GM12878 (cell line): Measurements from ENCODE around the gene STK38. TPM values are rescaled to one million over a fixed set of nuclear protein-coding genes. Genes with fewer than 3 reads are reported as not detected.

ENCODE experiments used
- FOXM1 ChIP-seq: IDR thresholded peaks from 2 replicates; pipeline ENCODE4 v1.6.1; 2012; ENCODE audit warnings: low read depth, mild to moderate bottlenecking, inconsistent platforms, low read length, moderate library complexity
- GATAD2B ChIP-seq: fragments of 450-650 bp; conservative IDR thresholded peaks from 2 replicates; pipeline ENCODE4 v1.6.1; 2017; ENCODE audit warnings: low read depth, mild to moderate bottlenecking, moderate library complexity
- MLLT1 ChIP-seq: fragments of 450-650 bp; IDR thresholded peaks from 2 replicates; pipeline ENCODE4 v1.6.1; 2016; ENCODE audit warnings: mild to moderate bottlenecking
- NBN ChIP-seq: fragments of 450-650 bp; IDR thresholded peaks from 2 replicates; pipeline ENCODE4 v1.6.1; 2016
- PKNOX1 ChIP-seq: fragments of 450-650 bp; IDR thresholded peaks from 2 replicates; pipeline ENCODE4 v1.6.1; 2016; ENCODE audit warnings: mild to moderate bottlenecking
- POLR2AphosphoS5 ChIP-seq: IDR thresholded peaks from 2 replicates; pipeline ENCODE4 v1.6.1; 2011; ENCODE audit warnings: mild to moderate bottlenecking, low read length, inconsistent platforms
- RUNX3 ChIP-seq: IDR thresholded peaks from 2 replicates; pipeline ENCODE4 v1.6.1; 2012; ENCODE audit warnings: low read length, inconsistent platforms
- SMAD5 ChIP-seq: IDR thresholded peaks from 2 replicates; pipeline ENCODE4 v1.6.1; 2016; ENCODE audit warnings: antibody characterized with exemption, low read depth
- SMARCA5 ChIP-seq: fragments of 450-650 bp; IDR thresholded peaks from 2 replicates; pipeline ENCODE4 v1.6.1; 2017; ENCODE audit warnings: mild to moderate bottlenecking
- SPI1 ChIP-seq: IDR thresholded peaks from 2 replicates; pipeline ENCODE4 v1.6.1; 2011; ENCODE audit warnings: low read depth, mild to moderate bottlenecking, low read length, moderate library complexity, borderline replicate concordance; ENCODE audit not compliant: insufficient read depth
- TAF1 ChIP-seq: IDR thresholded peaks from 2 replicates; pipeline ENCODE4 v1.6.1; 2011; ENCODE audit warnings: mild to moderate bottlenecking, low read depth, low read length, borderline replicate concordance
- ZBTB11 ChIP-seq: fragments of 450-650 bp; formaldehyde crosslinking; IDR thresholded peaks from 2 replicates; pipeline ENCODE4 v1.5.0; 2022; ENCODE audit warnings: mild to moderate bottlenecking, missing genetic modification characterization
- ZNF207 ChIP-seq: fragments of 450-650 bp; IDR thresholded peaks from 2 replicates; pipeline ENCODE4 v1.6.1; 2014; ENCODE audit warnings: antibody characterized with exemption, mild to moderate bottlenecking, borderline replicate concordance
- polyA plus RNA-seq, 11 experiments: library from polyadenylated mRNA; depleted of rRNA in 4 of 11; unstranded in 6 of 11; stranded (reverse) in 5 of 11; fragments of >200 nt; fragmentation: Nextera tagmentation in 4 of 11; fragmentation: Illumina TruSeq in 1 of 11; extraction: Ambion mirVana in 4 of 11; extraction: Trizol in 1 of 11; gene quantifications; 1 replicate in 1 of 11; 2 replicates in 10 of 11; pipeline versions ENCODE4 v1.2.1 to v1.2.3, GENCODE V29; 2011 to 2016; ENCODE audit warnings: inconsistent platforms in 2 of 11, missing spikeins in 2 of 11, low read depth in 1 of 11
- total RNA-seq, 4 experiments: library from RNA; depleted of rRNA in 3 of 4; stranded (reverse); fragments of >200 nt in 3 of 4; fragmentation: Illumina TruSeq in 1 of 4; extraction: Trizol in 1 of 4; gene quantifications; 2 replicates each; pipeline versions ENCODE4 v1.2.1 to v1.2.3, GENCODE V29; 2013 to 2021

Gene STK38
- total and polyA plus RNA-seq, 10 of the 15 experiments (the other 5 are each of a cell fraction or from before 2014, with no cell fraction given): 4.1 to 18.7 (median 13.6) TPM

- TF ChIP-seq ZBTB11 (CRISPR knock-in tag): no peak
- TF ChIP-seq PKNOX1: no peak
- no peak; the same call in 1 of the 2 replicates for TF ChIP-seq GATAD2B
- peak; percentile 34; the same call in 1 of the 2 replicates for TF ChIP-seq NBN
- TF ChIP-seq FOXM1: no peak
- TF ChIP-seq MLLT1: peak; percentile 57
- peak; percentile 56; the same call in 1 of the 2 replicates for TF ChIP-seq SMAD5
- TF ChIP-seq SPI1: peak; percentile 39; the same call in 1 of the 2 replicates
- TF ChIP-seq ZNF207: no peak
- peak; percentile 53; the same call in 1 of the 2 replicates for TF ChIP-seq SMARCA5
- TF ChIP-seq POLR2AphosphoS5: peak; percentile 75
- TF ChIP-seq RUNX3: 0 out of 2 replicates have a peak, but pooled peaks have one; percentile 21
- TF ChIP-seq TAF1: peak; percentile 56; the same call in 1 of the 2 replicates
These were observed at the start of gene STK38 (continued) for GRCh38 chr6:36546920-36547645.
